GM18873 (cell line): ENCODE measurements around the gene ZFAND6.
"Not testable (repeated sequence)": the region's sequence is repeated elsewhere in the genome, so short reads cannot be mapped to it uniquely, and the experiment has no call there.

Source experiments
- ATAC-seq: cut with Tn5 transposase; IDR thresholded peaks from one replicate; pipeline ENCODE4 v1.9.1; 2021; ENCODE audit warnings: mild to moderate bottlenecking, moderate library complexity, moderate number of reproducible peaks; ENCODE audit not compliant: unreplicated experiment, low FRiP score

Gene ZFAND6

DNA sequence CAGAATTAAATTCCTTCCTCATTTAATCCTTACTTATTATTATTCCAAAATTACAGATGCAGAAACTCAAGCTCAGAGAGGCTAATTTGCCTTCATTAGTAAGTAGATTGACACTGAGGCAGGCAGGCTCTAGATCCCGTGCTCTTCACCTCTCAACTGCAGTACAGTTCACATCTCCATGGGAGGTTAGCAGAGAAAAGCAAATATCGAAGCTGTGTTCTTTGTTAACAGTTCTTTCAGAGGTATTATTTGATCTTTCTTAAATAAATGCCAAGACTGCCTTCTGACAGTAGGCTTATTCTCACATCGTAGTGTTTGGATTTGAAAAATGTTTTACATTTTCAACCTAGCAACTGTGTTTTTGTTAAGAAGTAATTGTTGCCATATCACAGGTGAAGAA lies 77.4 kb downstream of the ZFAND6 start:
- no peak for ATAC-seq

DNA sequence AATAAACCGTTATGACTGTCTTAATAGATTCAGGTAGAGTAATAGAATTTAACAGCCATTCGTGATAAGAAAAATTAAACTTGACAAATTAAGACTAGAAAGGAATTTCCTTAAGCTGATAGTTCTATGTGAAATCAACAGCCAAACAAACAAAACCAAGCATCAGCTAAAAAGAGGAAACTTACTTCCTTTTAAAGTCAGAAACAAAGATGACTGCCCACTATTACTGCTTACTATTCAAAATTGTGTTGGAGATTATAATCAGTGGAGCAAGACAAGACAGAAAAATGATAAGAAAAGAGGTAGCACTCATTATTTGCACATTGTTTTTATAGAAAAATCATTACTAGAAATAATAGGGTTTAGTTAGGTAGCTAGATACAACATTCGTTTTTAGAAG lies 79.5 kb downstream of the ZFAND6 start:
- ATAC-seq: no peak

DNA sequence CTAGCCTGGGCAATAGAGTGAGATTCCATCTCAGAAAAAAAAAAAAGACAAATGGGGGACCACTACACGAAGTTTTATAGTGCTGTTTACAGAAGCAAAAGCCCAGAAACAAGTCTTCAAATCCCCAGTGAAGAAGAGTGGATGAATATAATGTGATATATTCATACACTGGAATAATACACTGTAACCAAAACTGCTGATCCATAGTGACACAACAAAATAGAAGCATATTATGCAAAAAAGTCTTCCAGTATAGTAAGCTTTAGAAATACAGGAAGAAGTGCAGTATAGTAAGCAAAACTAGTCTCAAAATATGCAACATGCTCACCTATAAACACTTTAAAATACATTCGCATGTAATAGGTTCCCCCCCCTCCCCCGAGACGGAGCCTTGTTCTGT lies 81.4 kb downstream of the ZFAND6 start:
- no peak for ATAC-seq

GRCh38 chr15:80141916-80142598 lies 82.6 kb downstream of the ZFAND6 start:
- ATAC-seq: no peak

DNA sequence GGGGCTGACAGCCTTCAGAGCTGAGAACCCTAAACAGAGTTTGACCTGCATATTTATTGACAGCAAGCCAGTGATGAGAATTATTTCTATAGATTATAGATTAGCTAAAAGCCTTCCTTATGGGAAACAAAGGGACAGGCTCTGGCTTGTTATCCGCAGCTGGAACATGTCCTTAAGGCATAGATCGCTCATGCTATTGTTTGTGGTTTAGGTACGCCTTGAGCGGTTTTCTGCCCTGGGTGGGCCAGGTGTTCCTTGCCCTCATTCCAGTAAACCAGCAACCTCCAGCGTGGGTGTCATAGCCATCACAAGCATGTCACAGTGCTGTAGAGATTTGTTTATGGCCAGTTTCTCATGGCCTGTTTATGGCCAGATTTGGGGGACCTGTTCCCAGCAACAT lies 83.2 kb downstream of the ZFAND6 start:
- ATAC-seq: no peak

GRCh38 chr15:80151148-80151547 lies 91.7 kb downstream of the ZFAND6 start:
- ATAC-seq: no peak

DNA sequence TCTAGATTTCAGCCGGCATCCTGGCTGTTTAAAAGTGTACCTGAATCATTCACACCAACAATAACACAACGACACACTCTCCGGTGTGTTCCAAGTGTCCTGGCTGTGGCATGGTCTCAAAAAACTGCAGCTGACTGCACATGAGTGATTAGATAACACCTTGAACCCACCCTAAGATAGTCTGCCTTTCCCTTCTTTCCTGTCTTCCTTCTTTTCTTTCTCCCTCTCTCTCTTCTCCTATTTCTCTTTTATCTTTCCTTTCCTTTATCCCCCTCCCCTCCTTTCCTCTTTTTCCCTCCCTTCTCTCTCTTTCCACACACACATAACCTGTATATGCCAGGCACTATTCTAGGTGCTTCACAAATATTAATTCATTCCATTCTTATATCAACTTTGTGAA lies 92.1 kb downstream of the ZFAND6 start:
- ATAC-seq: no peak

DNA sequence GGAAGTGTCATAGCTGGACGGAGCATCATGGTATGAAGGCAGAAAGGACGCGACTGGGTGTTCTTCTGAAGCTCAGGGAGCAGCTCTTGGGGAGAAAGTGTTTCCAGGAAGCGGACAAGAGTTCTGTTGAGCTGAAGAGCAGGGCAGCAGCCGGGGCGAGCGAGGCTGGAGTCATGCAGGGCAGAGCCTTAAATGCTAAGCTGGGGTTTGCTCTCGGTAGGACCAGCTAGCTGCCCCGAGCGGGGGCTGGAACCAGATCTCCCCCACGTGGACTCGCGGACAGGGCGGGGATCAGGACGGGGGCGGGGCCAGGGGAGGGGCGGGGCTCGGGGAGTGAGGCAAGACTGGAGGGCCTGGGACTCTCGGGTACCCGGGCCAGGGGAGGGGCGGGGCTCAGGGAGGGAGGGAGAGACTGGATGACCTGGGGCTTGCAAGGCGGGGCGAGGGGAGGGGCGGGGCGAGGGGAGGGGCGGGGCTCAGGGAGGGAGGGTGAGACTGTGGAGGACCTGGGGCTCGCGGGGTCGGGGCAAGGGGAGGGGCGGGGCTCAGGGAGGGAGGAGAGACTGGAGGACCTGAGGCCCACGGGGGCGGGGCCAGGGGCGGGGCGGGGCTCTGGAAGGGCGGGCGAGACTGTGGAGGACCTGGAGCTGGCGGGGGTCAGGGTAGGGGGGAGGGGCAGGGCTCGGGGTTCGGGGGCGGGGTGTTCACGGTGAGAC lies 92.9 kb downstream of the ZFAND6 start:
- ATAC-seq: peak; percentile 50

DNA sequence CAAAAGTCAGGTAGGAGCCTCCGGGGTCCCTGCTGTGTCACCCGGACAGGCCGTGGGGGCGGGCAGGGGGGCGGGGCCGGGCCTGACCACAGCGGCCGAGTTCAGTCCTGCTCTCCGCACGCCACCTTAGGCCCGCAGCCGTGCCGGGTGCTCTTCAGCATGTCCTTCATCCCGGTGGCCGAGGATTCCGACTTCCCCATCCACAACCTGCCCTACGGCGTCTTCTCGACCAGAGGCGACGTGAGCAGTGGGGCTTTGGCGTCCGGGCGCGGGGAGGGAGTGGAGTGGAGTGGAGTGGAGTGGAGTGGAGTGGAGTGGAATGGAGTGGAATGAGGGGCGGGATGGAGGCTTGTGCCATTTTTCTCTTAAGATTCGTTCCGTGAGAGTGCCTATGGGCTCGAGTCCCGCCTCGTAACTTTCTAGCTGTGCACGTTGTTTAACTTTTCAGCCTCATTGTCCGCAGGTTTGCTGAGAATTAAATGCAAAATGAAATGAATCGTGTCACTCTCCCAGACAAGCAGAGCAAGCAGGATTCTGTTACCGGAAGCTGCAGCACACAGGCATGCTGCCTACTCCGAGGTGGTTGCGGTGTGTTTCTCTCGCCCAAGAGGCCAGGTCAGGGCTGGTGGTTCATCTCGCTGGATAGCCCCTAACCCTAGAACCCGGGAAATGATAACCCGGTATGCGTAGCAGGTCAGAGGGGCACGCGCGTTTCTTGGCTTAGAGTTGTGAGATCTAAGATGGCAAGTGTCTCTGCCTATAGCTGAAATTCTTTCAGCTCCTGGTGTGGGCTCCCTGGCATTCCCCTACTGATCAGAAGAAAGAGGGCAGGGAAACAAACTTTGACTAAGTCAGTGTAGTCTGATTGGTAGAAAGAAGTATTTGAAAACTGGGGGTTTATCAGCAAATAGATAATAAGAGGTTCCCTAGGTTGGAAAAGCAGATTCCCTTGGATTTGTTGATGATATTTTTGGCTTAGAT lies 93.7 kb downstream of the ZFAND6 start, which contains the start of gene FAH:
Gene FAH (plus strand): TSS at position 104 of the 981 bp plus-strand sequence. CDS start 56 bp downstream, at position 160.
- no peak for ATAC-seq

DNA sequence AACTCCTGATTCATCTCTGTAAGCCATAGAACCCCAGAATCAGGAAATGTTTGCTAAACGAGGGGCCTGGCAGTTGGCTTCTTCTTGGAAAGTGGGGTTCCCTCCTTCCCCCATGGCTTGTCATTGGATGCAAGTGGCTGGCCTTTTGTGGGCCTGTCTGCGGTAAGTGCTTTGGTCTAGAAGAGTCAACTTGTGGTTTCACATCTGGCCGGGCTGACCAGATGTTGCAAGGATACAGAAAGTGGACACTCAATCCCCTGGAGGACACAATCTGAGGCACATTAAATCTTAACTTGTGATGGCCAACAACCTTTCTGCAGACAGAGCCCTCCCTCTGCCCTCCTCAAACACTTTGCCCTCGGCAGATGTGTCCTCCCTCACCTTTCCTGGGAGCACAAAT lies 94.4 kb downstream of the ZFAND6 start:
- no peak for ATAC-seq

DNA sequence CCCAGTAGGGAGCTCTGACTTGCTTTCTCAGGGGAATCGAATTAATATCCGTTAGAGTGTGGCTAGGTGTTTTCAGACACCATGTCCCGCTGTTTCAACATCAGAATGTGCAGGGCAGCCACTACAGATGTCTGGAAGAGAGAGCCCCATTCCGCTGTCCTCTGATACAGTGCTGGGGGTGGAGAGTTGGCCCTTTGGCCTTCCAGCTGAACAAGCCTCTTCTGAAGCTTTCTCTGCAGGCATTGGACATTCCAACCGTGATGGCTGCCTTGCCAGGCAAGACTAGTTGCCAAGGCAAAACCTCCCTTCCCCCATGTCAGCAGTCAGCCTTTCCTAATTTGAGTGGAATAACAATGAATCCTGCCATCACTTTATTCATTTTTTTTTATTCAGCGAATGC lies 94.9 kb downstream of the ZFAND6 start:
- ATAC-seq: no peak

GRCh38 chr15:80155001-80155377 lies 95.5 kb downstream of the ZFAND6 start:
- ATAC-seq: no peak

- not testable (repeated sequence) for ATAC-seq
Observed at GRCh38 chr15:80155378-80156175, 96.1 kb downstream of the ZFAND6 start.

- no peak for ATAC-seq
Observed at GRCh38 chr15:80156176-80156720, 96.8 kb downstream of the ZFAND6 start.

GRCh38 chr15:80157215-80157614 lies 97.7 kb downstream of the ZFAND6 start:
- no peak for ATAC-seq

DNA sequence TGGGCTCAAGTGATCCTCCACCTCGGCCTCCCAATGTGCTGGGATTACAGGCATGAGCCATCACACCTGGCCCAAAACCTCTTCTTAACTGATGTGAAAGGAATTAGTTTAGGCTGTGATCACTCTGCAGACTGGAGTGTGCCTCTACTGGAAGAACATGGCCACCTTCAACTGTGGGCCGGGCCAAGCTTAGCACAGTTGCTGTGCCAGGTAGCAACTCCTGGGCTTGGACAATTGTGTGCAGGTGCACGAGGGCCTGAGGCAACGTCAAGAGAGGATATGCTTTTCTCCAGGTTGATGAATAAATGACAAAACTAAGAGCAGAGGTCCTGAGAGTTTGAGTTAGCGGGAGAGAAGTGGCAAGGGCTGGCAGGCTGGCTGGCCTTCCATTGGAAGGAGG lies 99.8 kb downstream of the ZFAND6 start:
- ATAC-seq: no peak

- ATAC-seq: no peak
Observed at GRCh38 chr15:80159811-80160569, 100.5 kb downstream of the ZFAND6 start.

- no peak for ATAC-seq
Observed at GRCh38 chr15:80160570-80161156, 101.2 kb downstream of the ZFAND6 start.
